ENCODE results near the gene FYB1. TPM values are rescaled to one million over a fixed set of nuclear protein-coding genes. Genes with fewer than 3 reads are reported as not detected.

Gene FYB1
- total RNA-seq, 4 donors from 2014 or later: 1.5 to 5.0 (median 2.7) TPM

GRCh38 chr5:39121315-39121714 lies 98.0 kb downstream of the FYB1 start:
- no peak for DNase-seq (ENCODE audit: low spot score in 2 of 2)
- intact Hi-C loops (cut with DNase I; ENCODE audit: low total_unique reads): no loop called here
- H3K4me3 ChIP-seq (ENCODE audit: low read depth, poor library complexity, severe bottlenecking): no peak overlapping the region
- 63 to 73% methylated on average over 1 of the region's 1 CpG for WGBS, 2 donors
- TF ChIP-seq POLR2A (IDR thresholded peaks at IDR 0.05) (no peak), CTCF (IDR thresholded peaks at IDR 0.05) (no peak)

GRCh38 chr5:39120052-39120420 lies 99.3 kb downstream of the FYB1 start:
- no peak for TF ChIP-seq CTCF (IDR thresholded peaks at IDR 0.05)
- TF ChIP-seq POLR2A (IDR thresholded peaks at IDR 0.05): no peak
- no peak overlapping the region for H3K4me3 ChIP-seq (ENCODE audit: low read depth, poor library complexity, severe bottlenecking)
- intact Hi-C loops (cut with DNase I; ENCODE audit: low total_unique reads): no loop called here
- DNase-seq (ENCODE audit: low spot score in 2 of 2): no peak
- whole genome bisulfite sequencing, 2 donors: 86 to 90% methylated on average over 1 of the region's 1 CpG

- intact Hi-C loops (cut with DNase I; ENCODE audit: low total_unique reads): no loop called here
- 77 to 81% methylated on average over 3 of the region's 3 CpGs for whole genome bisulfite sequencing, 2 donors
- DNase-seq (ENCODE audit: low spot score in 2 of 2): no peak
- no peak overlapping the region for H3K4me3 ChIP-seq (ENCODE audit: low read depth, poor library complexity, severe bottlenecking)
- TF ChIP-seq POLR2A (IDR thresholded peaks at IDR 0.05): no peak
- TF ChIP-seq CTCF (IDR thresholded peaks at IDR 0.05): no peak
These were observed 99.8 kb downstream of the FYB1 start for GRCh38 chr5:39119404-39120051.

- intact Hi-C loops (cut with DNase I; ENCODE audit: low total_unique reads): no loop called here
- no peak overlapping the region for H3K4me3 ChIP-seq (ENCODE audit: low read depth, poor library complexity, severe bottlenecking)
- 81 to 85% methylated on average over 2 of the region's 2 CpGs for WGBS, 2 donors
- TF ChIP-seq POLR2A (IDR thresholded peaks at IDR 0.05) (no peak), CTCF (IDR thresholded peaks at IDR 0.05) (no peak)
- DNase-seq (ENCODE audit: low spot score in 2 of 2): no peak
These were observed 100.7 kb downstream of the FYB1 start for GRCh38 chr5:39118638-39119037.

- intact Hi-C loops (cut with DNase I; ENCODE audit: low total_unique reads): no loop called here
- H3K4me3 ChIP-seq (ENCODE audit: low read depth, poor library complexity, severe bottlenecking): no peak overlapping the region
- no peak for TF ChIP-seq CTCF (IDR thresholded peaks at IDR 0.05)
- no peak for TF ChIP-seq POLR2A (IDR thresholded peaks at IDR 0.05)
- 77 to 82% methylated on average over 2 of the region's 2 CpGs for WGBS, 2 donors
- DNase-seq (ENCODE audit: low spot score in 2 of 2): no peak
These were observed 102.0 kb downstream of the FYB1 start for GRCh38 chr5:39117401-39117800.

Measured in lower leg skin (tissue), 4 donors.